ENCODE results near the gene NTMT1.

DNA sequence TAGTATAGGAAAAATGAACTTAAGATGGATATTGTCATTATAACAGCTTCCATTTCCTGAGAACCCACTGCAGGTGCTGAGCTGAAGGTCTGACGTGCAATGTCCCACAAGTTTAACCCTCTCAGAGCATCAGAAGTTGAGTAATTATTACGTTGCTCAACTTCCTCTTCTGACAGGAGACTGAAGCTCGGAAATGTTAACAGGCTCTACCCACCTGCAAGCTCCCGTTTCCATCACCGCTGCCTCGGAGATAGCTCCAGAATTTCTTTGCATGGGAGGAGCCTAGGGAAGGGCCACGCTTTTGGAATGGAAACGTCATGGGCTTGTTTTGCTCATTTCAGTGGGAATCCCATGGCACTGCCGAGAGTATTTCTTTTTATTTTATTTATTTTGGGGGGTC, 1.0 kb upstream of the NTMT1 start:
- TF ChIP-seq EZH2 (IDR thresholded peaks at IDR 0.05; ENCODE audit: borderline replicate concordance) (no peak), EZH2phosphoT487 (IDR thresholded peaks at IDR 0.05; ENCODE audit: low read depth, severe bottlenecking, unreplicated experiment) (no peak)
- TF ChIP-seq, protein P1, sequence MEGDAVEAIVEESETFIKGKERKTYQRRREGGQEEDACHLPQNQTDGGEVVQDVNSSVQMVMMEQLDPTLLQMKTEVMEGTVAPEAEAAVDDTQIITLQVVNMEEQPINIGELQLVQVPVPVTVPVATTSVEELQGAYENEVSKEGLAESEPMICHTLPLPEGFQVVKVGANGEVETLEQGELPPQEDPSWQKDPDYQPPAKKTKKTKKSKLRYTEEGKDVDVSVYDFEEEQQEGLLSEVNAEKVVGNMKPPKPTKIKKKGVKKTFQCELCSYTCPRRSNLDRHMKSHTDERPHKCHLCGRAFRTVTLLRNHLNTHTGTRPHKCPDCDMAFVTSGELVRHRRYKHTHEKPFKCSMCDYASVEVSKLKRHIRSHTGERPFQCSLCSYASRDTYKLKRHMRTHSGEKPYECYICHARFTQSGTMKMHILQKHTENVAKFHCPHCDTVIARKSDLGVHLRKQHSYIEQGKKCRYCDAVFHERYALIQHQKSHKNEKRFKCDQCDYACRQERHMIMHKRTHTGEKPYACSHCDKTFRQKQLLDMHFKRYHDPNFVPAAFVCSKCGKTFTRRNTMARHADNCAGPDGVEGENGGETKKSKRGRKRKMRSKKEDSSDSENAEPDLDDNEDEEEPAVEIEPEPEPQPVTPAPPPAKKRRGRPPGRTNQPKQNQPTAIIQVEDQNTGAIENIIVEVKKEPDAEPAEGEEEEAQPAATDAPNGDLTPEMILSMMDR (IDR thresholded peaks at IDR 0.05; ENCODE audit: poor library complexity): no peak

Measured in hepatocyte (in vitro differentiated cells).